ENCODE measurements around the gene PTPRN2.

- TF ChIP-seq CTCF (conservative IDR thresholded peaks at IDR 0.05; ENCODE audit: low read depth, low read length) (no peak), EZH2 (IDR thresholded peaks at IDR 0.05; ENCODE audit: borderline replicate concordance, low read depth, low read length, poor library complexity, severe bottlenecking) (no peak)
Observed at GRCh38 chr7:157497744-157498651, 1089.6 kb downstream of the PTPRN2 start.

Data from A673 (cell line).